ENCODE measurements around the gene LAMC2.

- TF ChIP-seq EP300 (IDR thresholded peaks at IDR 0.05) = no peak
- no peak for TF ChIP-seq POLR2A (IDR thresholded peaks at IDR 0.05)
Observed at GRCh38 chr1:183152180-183152579, 33.9 kb upstream of the LAMC2 start.
